Measurements from ENCODE around the gene CFLAR.

Gene CFLAR

GRCh38 chr2:201199847-201200246, 83.9 kb downstream of the CFLAR start:
- no peak overlapping the region for H3K4me2 ChIP-seq (ENCODE audit: low read length)
- H4K20me1 ChIP-seq (ENCODE audit: insufficient read depth, low read length) = no peaks in the 10 kb centered on the region
- no peak overlapping the region for H3K27ac ChIP-seq (ENCODE audit: low read depth, low read length, poor library complexity, severe bottlenecking)
- no peaks in the 10 kb centered on the region for H3K79me2 ChIP-seq (ENCODE audit: insufficient read depth, low read length)
- TF ChIP-seq CTCF (IDR thresholded peaks at IDR 0.05; ENCODE audit: low read length) (no peak), EZH2 (IDR thresholded peaks at IDR 0.05; ENCODE audit: borderline replicate concordance, low read length) (no peak)
- no peak overlapping the region for H3K4me3 ChIP-seq (ENCODE audit: low read depth, low read length, poor library complexity, severe bottlenecking)
- H2AFZ ChIP-seq (ENCODE audit: low read length) = no peak overlapping the region
- H3K4me1 ChIP-seq (ENCODE audit: insufficient read depth, low read length, severe bottlenecking) = peaks cover 4% of the 10 kb centered on the region
- H3K9ac ChIP-seq (ENCODE audit: low read length) = no peak overlapping the region
- no peaks in the 10 kb centered on the region for H3K9me2 ChIP-seq (ENCODE audit: low read depth, low read length)
- H3K9me3 ChIP-seq (ENCODE audit: low read length) = no peaks in the 10 kb centered on the region
- H3K27me3 ChIP-seq (ENCODE audit: insufficient read depth, low read length) = peaks cover 10% of the 10 kb centered on the region; the same call in 1 of the 2 replicates
- no peaks in the 10 kb centered on the region for H3K36me3 ChIP-seq (ENCODE audit: insufficient read depth, low read length)
- H3F3A ChIP-seq (ENCODE audit: insufficient read depth, low read length) = no peaks in the 10 kb centered on the region

- Histone ChIP-seq H3F3A (ENCODE audit: insufficient read depth, low read length) (no peaks in the 10 kb centered on the region), H2AFZ (ENCODE audit: low read length) (no peak overlapping the region), H4K20me1 (ENCODE audit: insufficient read depth, low read length) (no peaks in the 10 kb centered on the region), H3K4me2 (ENCODE audit: low read length) (no peak overlapping the region), H3K9me2 (ENCODE audit: low read depth, low read length) (no peaks in the 10 kb centered on the region), H3K9ac (ENCODE audit: low read length) (no peak overlapping the region), H3K79me2 (ENCODE audit: insufficient read depth, low read length) (no peaks in the 10 kb centered on the region), H3K27me3 (ENCODE audit: insufficient read depth, low read length) (peaks cover 9% of the 10 kb centered on the region; the same call in 1 of the 2 replicates), H3K4me1 (ENCODE audit: insufficient read depth, low read length, severe bottlenecking) (peaks cover 5% of the 10 kb centered on the region), H3K4me3 (ENCODE audit: low read depth, low read length, poor library complexity, severe bottlenecking) (no peak overlapping the region), H3K27ac (ENCODE audit: low read depth, low read length, poor library complexity, severe bottlenecking) (no peak overlapping the region), H3K9me3 (ENCODE audit: low read length) (no peaks in the 10 kb centered on the region), H3K36me3 (ENCODE audit: insufficient read depth, low read length) (no peaks in the 10 kb centered on the region)
- no peak for TF ChIP-seq CTCF (IDR thresholded peaks at IDR 0.05; ENCODE audit: low read length)
- TF ChIP-seq EZH2 (IDR thresholded peaks at IDR 0.05; ENCODE audit: borderline replicate concordance, low read length) = no peak
Observed at GRCh38 chr2:201200345-201200744, 84.4 kb downstream of the CFLAR start.

- Histone ChIP-seq H2AFZ (ENCODE audit: low read length) (no peak overlapping the region), H3K36me3 (ENCODE audit: insufficient read depth, low read length) (no peaks in the 10 kb centered on the region), H3K27me3 (ENCODE audit: insufficient read depth, low read length) (peaks cover under 1% of the 10 kb centered on the region; the same call in 1 of the 2 replicates), H3K79me2 (ENCODE audit: insufficient read depth, low read length) (no peaks in the 10 kb centered on the region), H3K9ac (ENCODE audit: low read length) (no peak overlapping the region), H3K4me1 (ENCODE audit: insufficient read depth, low read length, severe bottlenecking) (peaks cover 5% of the 10 kb centered on the region), H3F3A (ENCODE audit: insufficient read depth, low read length) (no peaks in the 10 kb centered on the region), H3K4me2 (ENCODE audit: low read length) (no peak overlapping the region), H4K20me1 (ENCODE audit: insufficient read depth, low read length) (no peaks in the 10 kb centered on the region), H3K27ac (ENCODE audit: low read depth, low read length, poor library complexity, severe bottlenecking) (no peak overlapping the region), H3K9me2 (ENCODE audit: low read depth, low read length) (no peaks in the 10 kb centered on the region), H3K9me3 (ENCODE audit: low read length) (no peaks in the 10 kb centered on the region), H3K4me3 (ENCODE audit: low read depth, low read length, poor library complexity, severe bottlenecking) (no peak overlapping the region)
- no peak for TF ChIP-seq EZH2 (IDR thresholded peaks at IDR 0.05; ENCODE audit: borderline replicate concordance, low read length)
- no peak for TF ChIP-seq CTCF (IDR thresholded peaks at IDR 0.05; ENCODE audit: low read length)
Observed at GRCh38 chr2:201201371-201201770, 85.4 kb downstream of the CFLAR start.

All from OCI-LY1 (cell line).